HG03571 (cell line): ENCODE data around the gene PPP4R1.
"Not testable (repeated sequence)": the region's sequence is repeated elsewhere in the genome, so short reads cannot be mapped to it uniquely, and the experiment has no call there.

Source experiments
- ATAC-seq: cut with Tn5 transposase; IDR thresholded peaks from one replicate; pipeline ENCODE4 v1.9.1; 2021; ENCODE audit not compliant: unreplicated experiment

Gene PPP4R1, protein sequence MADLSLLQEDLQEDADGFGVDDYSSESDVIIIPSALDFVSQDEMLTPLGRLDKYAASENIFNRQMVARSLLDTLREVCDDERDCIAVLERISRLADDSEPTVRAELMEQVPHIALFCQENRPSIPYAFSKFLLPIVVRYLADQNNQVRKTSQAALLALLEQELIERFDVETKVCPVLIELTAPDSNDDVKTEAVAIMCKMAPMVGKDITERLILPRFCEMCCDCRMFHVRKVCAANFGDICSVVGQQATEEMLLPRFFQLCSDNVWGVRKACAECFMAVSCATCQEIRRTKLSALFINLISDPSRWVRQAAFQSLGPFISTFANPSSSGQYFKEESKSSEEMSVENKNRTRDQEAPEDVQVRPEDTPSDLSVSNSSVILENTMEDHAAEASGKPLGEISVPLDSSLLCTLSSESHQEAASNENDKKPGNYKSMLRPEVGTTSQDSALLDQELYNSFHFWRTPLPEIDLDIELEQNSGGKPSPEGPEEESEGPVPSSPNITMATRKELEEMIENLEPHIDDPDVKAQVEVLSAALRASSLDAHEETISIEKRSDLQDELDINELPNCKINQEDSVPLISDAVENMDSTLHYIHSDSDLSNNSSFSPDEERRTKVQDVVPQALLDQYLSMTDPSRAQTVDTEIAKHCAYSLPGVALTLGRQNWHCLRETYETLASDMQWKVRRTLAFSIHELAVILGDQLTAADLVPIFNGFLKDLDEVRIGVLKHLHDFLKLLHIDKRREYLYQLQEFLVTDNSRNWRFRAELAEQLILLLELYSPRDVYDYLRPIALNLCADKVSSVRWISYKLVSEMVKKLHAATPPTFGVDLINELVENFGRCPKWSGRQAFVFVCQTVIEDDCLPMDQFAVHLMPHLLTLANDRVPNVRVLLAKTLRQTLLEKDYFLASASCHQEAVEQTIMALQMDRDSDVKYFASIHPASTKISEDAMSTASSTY

GRCh38 chr18:9614401-9615279 is at the start of gene PPP4R1:
Gene PPP4R1 (minus strand): TSS chr18:9614559. CDS start chr18:9614484, 75 bp downstream.
- peak; percentile 48 for ATAC-seq

DNA sequence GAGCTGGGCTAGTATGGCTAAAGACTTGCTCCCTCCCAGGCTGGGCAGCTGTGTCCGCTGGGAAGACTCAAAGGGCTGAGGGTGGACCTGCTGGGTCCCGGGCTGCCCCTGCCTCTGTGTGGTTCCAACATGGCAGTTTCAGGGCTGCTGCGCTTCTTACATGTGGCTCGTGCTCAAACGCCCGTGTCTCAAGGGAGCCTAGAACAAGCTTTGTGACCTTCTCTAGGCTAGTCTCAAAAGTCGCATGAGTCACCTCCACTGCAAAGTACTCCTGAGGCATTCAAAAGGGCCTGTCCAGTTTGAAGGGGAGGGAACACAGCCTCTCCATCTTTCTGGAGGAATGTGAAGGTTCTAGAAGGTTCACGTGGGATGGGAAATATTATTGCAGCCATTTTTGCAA is 49.0 kb upstream of the PPP4R1 start:
- no peak for ATAC-seq

DNA sequence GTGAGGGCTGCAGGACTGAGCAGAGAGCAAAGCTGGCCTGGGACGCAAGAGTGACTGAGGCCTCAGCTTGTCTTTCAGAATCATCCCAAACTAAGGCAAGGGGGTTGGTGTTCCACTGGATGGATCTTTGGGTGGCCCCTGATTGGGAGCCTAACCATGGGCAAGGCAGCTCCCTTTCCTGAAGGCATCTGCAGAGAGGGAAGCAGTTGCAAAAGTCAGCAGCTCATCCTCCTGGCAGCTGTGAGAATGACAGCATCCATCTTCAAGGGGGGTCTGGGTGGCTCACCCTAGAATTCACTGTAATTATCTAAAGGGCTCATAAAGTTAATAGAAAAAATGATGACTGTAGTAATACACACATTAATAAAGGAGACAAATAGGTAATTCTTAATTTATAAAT is 47.2 kb upstream of the PPP4R1 start:
- no peak for ATAC-seq

GRCh38 chr18:9659499-9660375 is 45.4 kb upstream of the PPP4R1 start:
- no peak for ATAC-seq

DNA sequence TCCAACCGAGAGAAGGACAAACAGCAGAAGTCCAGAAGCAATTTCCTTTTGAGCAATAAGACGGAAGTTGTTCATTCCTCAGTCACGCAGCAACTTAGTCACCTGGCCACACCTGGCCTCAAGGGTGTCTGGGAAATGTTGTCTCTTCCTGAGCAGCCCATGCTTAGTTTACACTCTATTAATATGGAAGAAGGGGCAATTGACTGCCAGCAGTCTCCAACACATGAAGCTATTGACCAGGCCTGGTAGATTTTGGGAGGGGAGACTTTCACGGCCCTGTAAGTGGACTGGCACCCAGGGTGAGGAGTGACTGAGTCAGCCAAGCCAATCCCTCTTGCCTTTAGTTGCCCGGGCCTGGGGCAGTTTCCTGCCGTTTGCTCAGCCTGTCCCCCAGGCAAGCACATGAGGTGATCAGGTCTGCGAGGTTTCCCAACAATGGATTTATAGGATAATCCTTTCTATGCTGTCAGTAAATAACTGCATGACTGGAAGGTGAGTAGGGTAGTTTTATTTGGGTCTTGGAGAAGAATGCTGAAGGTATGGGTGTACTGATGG is 43.8 kb upstream of the PPP4R1 start:
- ATAC-seq: no peak

DNA sequence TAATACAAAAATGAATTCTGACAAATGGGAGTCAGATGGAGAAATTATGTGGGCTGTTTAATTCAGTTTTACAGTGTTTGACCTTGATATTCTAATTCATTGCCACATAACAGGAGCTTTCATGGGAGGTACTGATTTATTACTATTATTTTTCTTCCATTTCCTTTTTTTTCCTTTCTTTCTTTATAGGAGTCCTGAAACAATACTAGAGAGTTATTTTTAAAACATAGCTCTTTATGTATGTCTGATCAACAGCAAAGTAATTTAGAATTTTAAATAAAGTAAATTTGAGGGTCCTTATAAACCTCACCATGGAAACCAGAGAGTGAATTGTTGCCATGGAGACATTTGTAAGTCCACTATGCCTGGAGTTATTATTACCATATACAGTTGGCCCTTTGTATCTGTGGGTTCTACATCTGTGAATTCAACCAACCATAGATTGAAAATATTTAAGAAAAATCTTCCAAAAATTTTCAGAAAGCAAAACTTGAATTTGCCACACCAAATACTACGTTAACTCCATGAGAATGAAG is 40.9 kb upstream of the PPP4R1 start:
- no peak for ATAC-seq

DNA sequence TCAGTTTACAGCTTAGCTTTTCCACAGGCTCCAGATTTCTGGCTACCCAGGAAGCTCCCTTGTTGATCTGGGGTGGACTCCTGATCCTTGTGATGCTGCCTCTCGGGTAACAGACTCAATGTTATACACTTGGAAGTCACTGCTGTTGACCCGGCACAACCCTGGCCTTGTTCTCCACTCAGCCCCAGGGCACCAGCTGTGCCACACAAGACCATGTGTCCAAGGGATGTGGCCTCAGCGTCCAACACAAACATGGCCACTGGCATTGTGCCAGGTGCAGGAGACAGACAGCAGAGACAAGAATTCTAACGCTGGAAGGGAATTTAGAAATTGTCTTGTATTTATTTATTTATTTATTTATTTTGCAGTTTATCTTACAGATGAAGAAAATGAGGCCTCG is 39.0 kb upstream of the PPP4R1 start:
- ATAC-seq: no peak

GRCh38 chr18:9649164-9649540 is 34.8 kb upstream of the PPP4R1 start:
- no peak for ATAC-seq

GRCh38 chr18:9648431-9649163 is 34.2 kb upstream of the PPP4R1 start:
- no peak for ATAC-seq

- ATAC-seq: no peak
Measured at GRCh38 chr18:9647496-9648323, 33.4 kb upstream of the PPP4R1 start.

DNA sequence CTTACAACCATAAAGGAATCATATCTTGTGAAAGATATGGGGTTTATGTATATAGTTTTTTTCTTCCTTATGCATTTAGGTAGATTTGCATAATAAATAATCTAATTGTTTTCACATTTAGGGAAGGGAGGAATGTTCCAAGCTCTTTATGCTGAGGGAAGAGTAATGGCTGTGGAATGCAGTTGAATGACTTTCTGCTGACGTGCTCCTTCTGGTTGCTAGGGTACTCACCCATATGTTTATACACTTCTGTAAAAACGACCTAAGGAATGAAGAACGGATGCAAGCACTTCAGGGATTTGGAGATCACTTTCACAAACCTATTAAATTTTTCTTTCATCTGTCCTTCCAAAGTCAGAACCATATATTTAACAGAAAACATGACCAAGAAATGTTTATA is 29.2 kb upstream of the PPP4R1 start:
- ATAC-seq: no peak

GRCh38 chr18:9642799-9643462 is 28.6 kb upstream of the PPP4R1 start:
- no peak for ATAC-seq

GRCh38 chr18:9641081-9641480 is 26.7 kb upstream of the PPP4R1 start:
- ATAC-seq: not testable (repeated sequence)

GRCh38 chr18:9638886-9639285 is 24.5 kb upstream of the PPP4R1 start:
- no peak for ATAC-seq

DNA sequence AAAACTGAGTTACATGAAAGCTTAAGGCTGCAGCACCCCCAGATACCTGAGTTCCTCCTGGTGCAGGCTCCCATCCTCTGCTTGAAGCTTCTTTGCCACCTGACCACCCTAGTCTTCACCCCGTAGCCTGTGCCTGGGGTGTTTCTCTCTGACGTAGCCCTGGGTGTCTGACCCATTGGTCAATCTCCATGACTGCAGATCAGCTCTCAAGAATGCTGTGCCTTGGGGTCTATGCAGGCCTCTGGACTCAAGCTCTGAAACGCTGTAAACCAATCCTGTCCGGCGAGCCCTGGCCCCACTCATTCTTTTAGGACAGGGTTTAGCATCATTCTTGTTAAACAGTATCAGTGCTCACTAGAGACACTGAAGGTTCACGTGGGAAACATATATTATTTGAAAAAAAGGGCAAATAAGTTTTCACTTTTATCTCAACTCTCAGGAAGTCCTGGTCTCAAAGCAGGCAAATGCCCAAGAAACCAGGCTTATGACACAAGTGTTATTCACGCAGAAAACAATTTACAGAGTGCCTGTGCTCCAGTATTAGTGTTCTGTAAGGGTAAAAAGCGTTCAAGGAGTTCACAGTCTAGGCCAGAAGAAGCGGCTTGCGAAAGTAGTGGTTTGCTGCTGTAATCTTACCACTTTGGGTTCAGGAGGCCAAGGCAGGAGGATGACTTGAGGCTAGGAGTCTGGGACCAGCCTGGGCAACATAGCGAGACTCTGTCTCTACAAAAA is 22.8 kb upstream of the PPP4R1 start:
- ATAC-seq: no peak

DNA sequence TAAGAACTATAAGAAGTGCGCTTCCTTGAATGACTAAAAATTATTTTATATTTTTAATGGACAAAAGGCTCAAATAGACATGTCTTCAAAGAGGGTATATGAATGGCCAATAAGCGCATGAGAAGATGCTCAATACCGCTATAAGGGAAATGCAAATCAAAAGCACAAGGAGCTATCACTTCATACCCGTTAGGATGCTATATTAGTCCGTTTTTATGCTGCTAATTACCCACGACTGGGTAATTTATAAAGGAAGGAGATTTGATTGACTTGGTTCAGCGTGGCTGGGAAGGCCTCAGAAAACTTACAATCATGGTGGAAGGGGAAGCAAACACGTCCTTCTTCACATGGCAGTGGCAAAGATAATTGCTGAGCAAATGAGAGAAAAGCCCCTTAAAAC is 20.5 kb upstream of the PPP4R1 start:
- ATAC-seq: no peak
